H9 (cell line): ENCODE data around the gene RAP1GAP. TPM values are rescaled to one million over a fixed set of nuclear protein-coding genes. Genes with fewer than 3 reads are reported as not detected.

Source experiments
- DNase-seq: peaks from one replicate; pipeline ENCODE4 v3.0.0-alpha.2; 2017
- H2AFZ ChIP-seq: one replicate; pipeline ENCODE4 v1.6.1; 2013; ENCODE audit warnings: mild to moderate bottlenecking, low read length, control low read depth, moderate library complexity
- H2AK5ac ChIP-seq: 2 replicates; pipeline ENCODE4 v1.6.1; 2013; ENCODE audit warnings: low read length, control low read depth, mixed read lengths; ENCODE audit not compliant: insufficient read length
- H2BK120ac ChIP-seq: one replicate; pipeline ENCODE4 v1.6.1; 2013; ENCODE audit warnings: low read depth, mild to moderate bottlenecking, low read length, control low read depth, inconsistent platforms; ENCODE audit not compliant: poor library complexity, severe bottlenecking
- H2BK12ac ChIP-seq: 2 replicates; pipeline ENCODE4 v1.6.1; 2013; ENCODE audit warnings: low read length, control low read depth, mixed read lengths, low read depth; ENCODE audit not compliant: insufficient read length
- H2BK15ac ChIP-seq: 2 replicates; pipeline ENCODE4 v1.6.1; 2013; ENCODE audit warnings: low read depth, low read length, control low read depth
- H2BK20ac ChIP-seq: one replicate; pipeline ENCODE4 v1.6.1; 2013; ENCODE audit warnings: low read depth, mild to moderate bottlenecking, low read length, control low read depth, inconsistent platforms; ENCODE audit not compliant: poor library complexity, severe bottlenecking
- H2BK5ac ChIP-seq: 2 replicates; pipeline ENCODE4 v1.6.1; 2013; ENCODE audit warnings: low read length, control low read depth, mixed read lengths; ENCODE audit not compliant: insufficient read length
- H3K14ac ChIP-seq: 2 replicates; pipeline ENCODE4 v1.6.1; 2013; ENCODE audit warnings: low read length, control low read depth; ENCODE audit not compliant: insufficient read depth
- H3K18ac ChIP-seq: 2 replicates; pipeline ENCODE4 v1.6.1; 2013; ENCODE audit warnings: low read depth, mild to moderate bottlenecking, mixed read lengths, low read length, control low read depth; ENCODE audit not compliant: insufficient read length
- H3K23ac ChIP-seq: 2 replicates; pipeline ENCODE4 v1.6.1; 2013; ENCODE audit warnings: low read length, control low read depth, mixed read lengths, low read depth; ENCODE audit not compliant: insufficient read length
- H3K23me2 ChIP-seq: 2 replicates; pipeline ENCODE4 v1.6.1; 2013; ENCODE audit warnings: low read depth, mild to moderate bottlenecking, mixed read lengths, low read length, control low read depth; ENCODE audit not compliant: insufficient read length, poor library complexity, severe bottlenecking
- H3K27ac ChIP-seq: 2 replicates; pipeline ENCODE4 v1.5.1; 2013; ENCODE audit warnings: low read length, control low read depth, mixed read lengths, low read depth; ENCODE audit not compliant: insufficient read length
- H3K27me3 ChIP-seq: 2 replicates; pipeline ENCODE4 v1.6.1; 2013; ENCODE audit warnings: low read length, control low read depth, inconsistent platforms; ENCODE audit not compliant: insufficient read depth
- H3K4ac ChIP-seq: 2 replicates; pipeline ENCODE4 v1.6.1; 2013; ENCODE audit warnings: low read depth, mild to moderate bottlenecking, control low read depth, inconsistent platforms, low read length, moderate library complexity
- H3K4me1 ChIP-seq: 2 replicates; pipeline ENCODE4 v1.6.1; 2013; ENCODE audit warnings: low read length, control low read depth, inconsistent platforms; ENCODE audit not compliant: insufficient read depth
- H3K4me2 ChIP-seq: 2 replicates; pipeline ENCODE4 v1.6.1; 2013; ENCODE audit warnings: low read length, control low read depth, mixed read lengths; ENCODE audit not compliant: insufficient read length, insufficient read depth
- H3K56ac ChIP-seq: 2 replicates; pipeline ENCODE4 v1.6.1; 2013; ENCODE audit warnings: low read depth, mild to moderate bottlenecking, mixed read lengths, low read length, control low read depth; ENCODE audit not compliant: insufficient read length
- H3K79me1 ChIP-seq: 2 replicates; pipeline ENCODE4 v1.6.1; 2013; ENCODE audit warnings: low read depth, mild to moderate bottlenecking, moderate library complexity, low read length, control low read depth, inconsistent platforms; ENCODE audit not compliant: insufficient read depth, poor library complexity, severe bottlenecking
- H3K79me2 ChIP-seq: 2 replicates; pipeline ENCODE4 v1.6.1; 2013; ENCODE audit warnings: low read length, control low read depth, inconsistent platforms; ENCODE audit not compliant: insufficient read depth
- H3K9ac ChIP-seq: 2 replicates; pipeline ENCODE4 v1.6.1; 2013; ENCODE audit warnings: low read length, control low read depth, mixed read lengths; ENCODE audit not compliant: insufficient read length; ENCODE audit errors: extremely low read depth
- H3K9me3 ChIP-seq: one replicate; pipeline ENCODE4 v1.6.1; 2013; ENCODE audit warnings: low read depth, low read length, inconsistent platforms; ENCODE audit not compliant: control insufficient read depth
- H3T11ph ChIP-seq: one replicate; pipeline ENCODE4 v1.6.1; 2013; ENCODE audit warnings: mild to moderate bottlenecking, low read length, control low read depth, inconsistent platforms
- H4K20me1 ChIP-seq: one replicate; pipeline ENCODE4 v1.6.1; 2013; ENCODE audit not compliant: control insufficient read depth, insufficient read length, insufficient read depth
- H4K5ac ChIP-seq: 2 replicates; pipeline ENCODE4 v1.6.1; 2013; ENCODE audit warnings: low read depth, mild to moderate bottlenecking, mixed read lengths, low read length, control low read depth; ENCODE audit not compliant: insufficient read length
- H4K8ac ChIP-seq: replicated peaks from 2 replicates; pipeline ENCODE4 v1.6.1; 2013; ENCODE audit warnings: low read length, control low read depth, mixed read lengths, low read depth; ENCODE audit not compliant: insufficient read length
- H4K91ac ChIP-seq: 2 replicates; pipeline ENCODE4 v1.6.1; 2013; ENCODE audit warnings: low read depth, mild to moderate bottlenecking, moderate library complexity, mixed read lengths, low read length, control low read depth; ENCODE audit not compliant: insufficient read length
- H3K27ac Mint-ChIP-seq, 3 experiments: 2 replicates in 2 of 3; 3 replicates in 1 of 3; pipeline ENCODE4 v1.8.0; 2020 to 2021; ENCODE audit warnings: mixed read lengths in 3 of 3, mild to moderate bottlenecking in 1 of 3, moderate library complexity in 1 of 3
- H3K27me3 Mint-ChIP-seq: 2 replicates; pipeline ENCODE4 v1.8.0; 2021; ENCODE audit warnings: low read depth, mild to moderate bottlenecking, moderate library complexity, mixed read lengths
- H3K36me3 Mint-ChIP-seq, 3 experiments: 2 replicates in 2 of 3; 3 replicates in 1 of 3; pipeline ENCODE4 v1.8.0; 2020 to 2021; ENCODE audit warnings: low read depth in 3 of 3, mixed read lengths in 3 of 3; ENCODE audit not compliant: insufficient read depth in 1 of 3
- H3K4me1 Mint-ChIP-seq, 2 experiments: 2 replicates each; pipeline ENCODE4 v1.8.0; 2020; ENCODE audit warnings: mixed read lengths in 2 of 2
- H3K4me3 Mint-ChIP-seq, 2 experiments: 2 replicates in 1 of 2; 3 replicates in 1 of 2; pipeline ENCODE4 v1.8.0; 2020 to 2021; ENCODE audit warnings: mild to moderate bottlenecking in 2 of 2, mixed read lengths in 2 of 2, moderate library complexity in 1 of 2
- H3K9me3 Mint-ChIP-seq, 2 experiments: 2 replicates in 1 of 2; 3 replicates in 1 of 2; pipeline ENCODE4 v1.8.0; 2020; ENCODE audit warnings: mild to moderate bottlenecking in 2 of 2, mixed read lengths in 2 of 2, moderate library complexity in 1 of 2
- CTCF ChIP-seq: fragments of 200-600 bp; sonication (generic); conservative IDR thresholded peaks from 3 replicates; pipeline ENCODE4 v1.8.0; 2021; ENCODE audit warnings: antibody characterized with exemption, mild to moderate bottlenecking
- WGBS: extraction: QIAGEN DNeasy Blood & Tissue Kit; methylation state at CpG from one replicate; pipeline ENCODE4 v1.1.7; 2013; ENCODE audit warnings: missing lambda C conversion rate, low lambda C conversion rate, mixed read lengths; ENCODE audit not compliant: insufficient read length; ENCODE audit errors: extremely low coverage; 5-methylcytosine and 5-hydroxymethylcytosine counted together
- total RNA-seq: library from RNA; stranded (reverse); gene quantifications from 2 replicates; pipeline ENCODE4 v1.2.1, GENCODE V29; 2021

Gene RAP1GAP
- total RNA-seq, 1 experiment from 2014 or later = 7.9 TPM

- H3K27ac ChIP-seq = no peak overlapping the region
These were observed 61.3 kb downstream of the RAP1GAP start for GRCh38 chr1:21607549-21608529.

More at GRCh38 chr1:21607549-21608529, 61.3 kb downstream of the RAP1GAP start:
- Histone ChIP-seq H4K5ac (no peak overlapping the region), H3K4ac (no peak overlapping the region), H2BK5ac (no peak overlapping the region), H3K79me2 (no peaks in the 10 kb centered on the region), H2BK20ac (no peak overlapping the region), H2AFZ (no peak overlapping the region), H3K4me2 (no peak overlapping the region), H2BK15ac (no peak overlapping the region), H2AK5ac (no peak overlapping the region), H4K20me1 (no peaks in the 10 kb centered on the region), H3K14ac (no peak overlapping the region; the same call in 1 of the 2 replicates), H3K23me2 (no peaks in the 10 kb centered on the region), H3K9ac (no peak overlapping the region), H3T11ph (no peak overlapping the region), H2BK120ac (no peak overlapping the region), H3K18ac (peak overlapping the region; percentile 15), H4K91ac (no peak overlapping the region), H4K8ac (no peak overlapping the region), H3K9me3 (no peaks in the 10 kb centered on the region), H3K56ac (no peak overlapping the region), H3K79me1 (no peaks in the 10 kb centered on the region), H3K27me3 (no peaks in the 10 kb centered on the region), H3K23ac (no peak overlapping the region), H3K4me1 (0 out of 2 replicates have a peak, but pooled peaks cover 2% of the 10 kb centered on the region), H2BK12ac (no peak overlapping the region)
- H3K4me1 Mint-ChIP-seq = peaks cover 8 to 32% of the 10 kb centered on the region in 2 experiments
- H3K4me3 Mint-ChIP-seq = peak overlapping the region; percentile 48 to 54
- no peaks in the 10 kb centered on the region; a peak in 2 of 7 replicates for H3K36me3 Mint-ChIP-seq
- peak; percentile 100 for DNase-seq
- no peaks in the 10 kb centered on the region; a peak in 2 of 5 replicates for H3K9me3 Mint-ChIP-seq
- WGBS = no CpG with 5 or more reads among the region's 37 CpGs
- TF ChIP-seq CTCF = no peak
- peak overlapping the region; percentile 92 to 98 (median 93); a peak in 6 of 7 replicates for H3K27ac Mint-ChIP-seq
- no peaks in the 10 kb centered on the region; the same call in 1 of the 2 replicates for H3K27me3 Mint-ChIP-seq
